ENCODE data around the gene ARMC5.

The ARMC5 gene

GRCh38 chr16:31428279-31428597 is 31.1 kb upstream of the ARMC5 start, which contains the start of gene COX6A2:
TSS of gene COX6A2 (minus strand) at chr16:31428360. CDS start at chr16:31428325, 35 bp downstream.
- Histone ChIP-seq H4K20me1 (ENCODE audit: insufficient read depth, low read length) (no peaks in the 10 kb centered on the region), H3K4me1 (ENCODE audit: insufficient read depth, low read length, severe bottlenecking) (no peaks in the 10 kb centered on the region), H3K36me3 (ENCODE audit: insufficient read depth, low read length) (no peaks in the 10 kb centered on the region), H2AFZ (ENCODE audit: low read length) (no peak within 1 kb of the TSS), H3K79me2 (ENCODE audit: insufficient read depth, low read length) (no peaks in the 10 kb centered on the region), H3K4me2 (ENCODE audit: low read length) (no peak within 1 kb of the TSS), H3K27ac (ENCODE audit: low read depth, low read length, poor library complexity, severe bottlenecking) (no peak within 1 kb of the TSS), H3F3A (ENCODE audit: insufficient read depth, low read length) (no peaks in the 10 kb centered on the region), H3K9me2 (ENCODE audit: low read depth, low read length) (no peaks in the 10 kb centered on the region), H3K27me3 (ENCODE audit: insufficient read depth, low read length) (no peaks in the 10 kb centered on the region), H3K9me3 (ENCODE audit: low read length) (no peaks in the 10 kb centered on the region), H3K4me3 (ENCODE audit: low read depth, low read length, poor library complexity, severe bottlenecking) (no peak within 1 kb of the TSS), H3K9ac (ENCODE audit: low read length) (no peak within 1 kb of the TSS)
- TF ChIP-seq, protein P1, sequence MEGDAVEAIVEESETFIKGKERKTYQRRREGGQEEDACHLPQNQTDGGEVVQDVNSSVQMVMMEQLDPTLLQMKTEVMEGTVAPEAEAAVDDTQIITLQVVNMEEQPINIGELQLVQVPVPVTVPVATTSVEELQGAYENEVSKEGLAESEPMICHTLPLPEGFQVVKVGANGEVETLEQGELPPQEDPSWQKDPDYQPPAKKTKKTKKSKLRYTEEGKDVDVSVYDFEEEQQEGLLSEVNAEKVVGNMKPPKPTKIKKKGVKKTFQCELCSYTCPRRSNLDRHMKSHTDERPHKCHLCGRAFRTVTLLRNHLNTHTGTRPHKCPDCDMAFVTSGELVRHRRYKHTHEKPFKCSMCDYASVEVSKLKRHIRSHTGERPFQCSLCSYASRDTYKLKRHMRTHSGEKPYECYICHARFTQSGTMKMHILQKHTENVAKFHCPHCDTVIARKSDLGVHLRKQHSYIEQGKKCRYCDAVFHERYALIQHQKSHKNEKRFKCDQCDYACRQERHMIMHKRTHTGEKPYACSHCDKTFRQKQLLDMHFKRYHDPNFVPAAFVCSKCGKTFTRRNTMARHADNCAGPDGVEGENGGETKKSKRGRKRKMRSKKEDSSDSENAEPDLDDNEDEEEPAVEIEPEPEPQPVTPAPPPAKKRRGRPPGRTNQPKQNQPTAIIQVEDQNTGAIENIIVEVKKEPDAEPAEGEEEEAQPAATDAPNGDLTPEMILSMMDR (IDR thresholded peaks at IDR 0.05; ENCODE audit: low read length), result no peak
- no peak for TF ChIP-seq EZH2 (IDR thresholded peaks at IDR 0.05; ENCODE audit: borderline replicate concordance, low read length)

DNA sequence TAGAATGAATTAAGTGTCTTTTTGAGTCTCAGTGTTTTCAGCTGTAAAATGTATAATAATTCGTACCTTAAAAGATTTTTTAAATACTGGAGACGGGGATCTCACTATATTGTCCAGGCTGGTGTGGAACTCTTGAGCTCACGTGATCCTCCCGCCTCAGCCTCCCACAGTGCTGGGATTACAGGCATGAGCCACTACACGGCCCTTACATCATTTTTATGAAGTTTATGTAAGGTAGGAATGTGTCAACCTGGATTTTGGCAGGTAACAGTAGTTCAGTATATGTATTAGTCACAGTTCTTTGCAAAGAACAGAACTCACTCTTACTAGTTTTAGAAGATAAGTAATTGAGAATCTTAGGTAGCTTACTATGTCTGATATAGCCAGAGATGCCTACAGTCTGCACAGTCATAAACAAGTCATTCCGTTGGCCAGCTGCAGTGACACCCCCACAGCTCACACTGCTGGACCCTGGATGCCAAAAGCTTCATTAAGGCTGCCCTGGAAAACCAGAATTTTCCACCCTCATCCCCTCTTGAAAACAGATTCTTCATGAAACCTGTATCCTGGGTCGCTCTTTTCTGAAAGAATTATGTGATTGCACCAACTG is 30.6 kb upstream of the ARMC5 start:
- Histone ChIP-seq H3K9me2 (ENCODE audit: low read depth, low read length) (no peaks in the 10 kb centered on the region), H3K4me1 (ENCODE audit: insufficient read depth, low read length, severe bottlenecking) (no peaks in the 10 kb centered on the region), H3K79me2 (ENCODE audit: insufficient read depth, low read length) (no peaks in the 10 kb centered on the region), H4K20me1 (ENCODE audit: insufficient read depth, low read length) (no peaks in the 10 kb centered on the region), H3F3A (ENCODE audit: insufficient read depth, low read length) (no peaks in the 10 kb centered on the region), H3K36me3 (ENCODE audit: insufficient read depth, low read length) (no peaks in the 10 kb centered on the region), H3K4me3 (ENCODE audit: low read depth, low read length, poor library complexity, severe bottlenecking) (no peak overlapping the region), H3K27me3 (ENCODE audit: insufficient read depth, low read length) (no peaks in the 10 kb centered on the region), H3K9ac (ENCODE audit: low read length) (no peak overlapping the region), H2AFZ (ENCODE audit: low read length) (no peak overlapping the region), H3K4me2 (ENCODE audit: low read length) (no peak overlapping the region), H3K27ac (ENCODE audit: low read depth, low read length, poor library complexity, severe bottlenecking) (no peak overlapping the region), H3K9me3 (ENCODE audit: low read length) (no peaks in the 10 kb centered on the region)
- TF ChIP-seq, protein P1 (IDR thresholded peaks at IDR 0.05; ENCODE audit: low read length), result no peak
- no peak for TF ChIP-seq EZH2 (IDR thresholded peaks at IDR 0.05; ENCODE audit: borderline replicate concordance, low read length)

DNA sequence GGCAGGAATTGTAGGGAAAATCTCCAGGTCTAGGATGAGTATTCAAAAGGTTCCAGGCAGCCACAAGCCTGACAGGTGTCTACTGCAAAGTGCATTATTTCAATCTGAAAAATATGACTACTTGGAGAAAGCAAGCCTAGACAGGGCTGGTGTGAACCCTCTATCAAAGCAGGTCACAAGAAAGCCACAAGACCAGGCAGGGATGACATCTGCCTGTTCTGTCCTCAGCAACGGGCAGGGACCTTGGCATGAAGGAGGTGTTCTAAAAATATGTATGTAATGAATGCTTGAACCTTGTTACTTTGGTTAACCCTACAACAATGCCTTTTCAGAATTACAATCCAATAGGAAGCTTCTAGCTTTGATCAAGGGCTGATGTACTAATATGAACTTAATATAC is 30.0 kb upstream of the ARMC5 start:
- H4K20me1 ChIP-seq (ENCODE audit: insufficient read depth, low read length), result no peaks in the 10 kb centered on the region
- TF ChIP-seq, protein P1 (IDR thresholded peaks at IDR 0.05; ENCODE audit: low read length), result no peak
- no peak for TF ChIP-seq EZH2 (IDR thresholded peaks at IDR 0.05; ENCODE audit: borderline replicate concordance, low read length)
- H3K36me3 ChIP-seq (ENCODE audit: insufficient read depth, low read length), result no peaks in the 10 kb centered on the region
- H3K4me1 ChIP-seq (ENCODE audit: insufficient read depth, low read length, severe bottlenecking), result no peaks in the 10 kb centered on the region
- H2AFZ ChIP-seq (ENCODE audit: low read length), result no peak overlapping the region
- no peaks in the 10 kb centered on the region for H3K27me3 ChIP-seq (ENCODE audit: insufficient read depth, low read length)
- no peak overlapping the region for H3K27ac ChIP-seq (ENCODE audit: low read depth, low read length, poor library complexity, severe bottlenecking)
- H3F3A ChIP-seq (ENCODE audit: insufficient read depth, low read length), result no peaks in the 10 kb centered on the region
- H3K4me3 ChIP-seq (ENCODE audit: low read depth, low read length, poor library complexity, severe bottlenecking), result no peak overlapping the region
- no peak overlapping the region for H3K4me2 ChIP-seq (ENCODE audit: low read length)
- no peaks in the 10 kb centered on the region for H3K9me3 ChIP-seq (ENCODE audit: low read length)
- H3K9me2 ChIP-seq (ENCODE audit: low read depth, low read length), result no peaks in the 10 kb centered on the region
- no peak overlapping the region for H3K9ac ChIP-seq (ENCODE audit: low read length)
- no peaks in the 10 kb centered on the region for H3K79me2 ChIP-seq (ENCODE audit: insufficient read depth, low read length)

Measured in OCI-LY1 (cell line).